Gastroesophageal sphincter (tissue), 4 donors: ENCODE measurements around the gene MARK3. TPM values are rescaled to one million over a fixed set of nuclear protein-coding genes. Genes with fewer than 3 reads are reported as not detected.
"Not testable (repeated sequence)": the region's sequence is repeated elsewhere in the genome, so short reads cannot be mapped to it uniquely, and the experiment has no call there.

Source experiments
- ATAC-seq: fragments of 150-250 bp; one replicate; pipeline ENCODE4 v1.9.1; 2016; ENCODE audit warnings: mild to moderate bottlenecking, moderate library complexity
- H3K27ac ChIP-seq, 4 donors: fragments of 200-600 bp; sonication (generic) in 3 of 4; 1 replicate in 3 of 4; 2 replicates in 1 of 4; pipeline ENCODE4 v1.5.1; 2016 to 2019
- H3K27me3 ChIP-seq: fragments of 200-600 bp; sonication (generic); one replicate; pipeline ENCODE4 v1.5.1; 2019
- H3K36me3 ChIP-seq, 2 donors: fragments of 200-600 bp; sonication (generic); one replicate each; pipeline ENCODE4 v1.5.1; 2019; ENCODE audit warnings: control low read depth in 1 of 2
- H3K4me1 ChIP-seq, 3 donors: fragments of 200-600 bp; sonication (generic); 1 replicate in 2 of 3; 2 replicates in 1 of 3; pipeline ENCODE4 v1.5.1; 2016 to 2019; ENCODE audit warnings: control low read depth in 2 of 3
- H3K4me3 ChIP-seq, 2 donors: fragments of 200-600 bp; sonication (generic); one replicate each; pipeline ENCODE4 v1.5.1; 2019; ENCODE audit warnings: mild to moderate bottlenecking in 1 of 2, moderate library complexity in 1 of 2
- H3K9me3 ChIP-seq, 3 donors: fragments of 200-600 bp; sonication (generic); one replicate each; pipeline ENCODE4 v1.5.1; 2017 to 2019; ENCODE audit warnings: control low read depth in 2 of 3
- EP300 ChIP-seq: sonication (generic); formaldehyde crosslinking; IDR thresholded peaks from one replicate; pipeline ENCODE4 v1.6.1; 2017; ENCODE audit warnings: antibody characterized with exemption, mild to moderate bottlenecking
- POLR2A ChIP-seq, 2 donors: fragments of 450-650 bp; IDR thresholded peaks; one replicate each; pipeline ENCODE4 v1.6.1; 2017; ENCODE audit warnings: antibody characterized with exemption in 2 of 2, mild to moderate bottlenecking in 2 of 2, moderate library complexity in 1 of 2
- POLR2AphosphoS5 ChIP-seq: sonication (generic); formaldehyde crosslinking; IDR thresholded peaks from one replicate; pipeline ENCODE4 v1.6.1; 2017; ENCODE audit warnings: antibody characterized with exemption
- WGBS, 2 donors: methylation state at CpG; one replicate each; pipeline ENCODE4 v1.1.5; 2018; ENCODE audit warnings: low coverage in 1 of 2; 5-methylcytosine and 5-hydroxymethylcytosine counted together
- total RNA-seq, 4 donors: library from RNA; depleted of rRNA; stranded (reverse); fragments of >200 nt; gene quantifications; one replicate each; pipeline ENCODE4 v1.1.0, GENCODE V29; 2016
- TF ChIP-seq, protein P1 (sequence below), 4 experiments: fragments of 200-600 bp in 2 of 4; fragments of 450-650 bp in 2 of 4; sonication (generic) in 1 of 4; IDR thresholded peaks; one replicate each; pipeline ENCODE4 v1.5.1; 2017 to 2019; ENCODE audit warnings: antibody characterized with exemption in 4 of 4, mild to moderate bottlenecking in 2 of 4, moderate library complexity in 2 of 4

Gene MARK3
- total RNA-seq, 4 donors from 2014 or later, result 65.1 to 127 (median 70.4) TPM

DNA sequence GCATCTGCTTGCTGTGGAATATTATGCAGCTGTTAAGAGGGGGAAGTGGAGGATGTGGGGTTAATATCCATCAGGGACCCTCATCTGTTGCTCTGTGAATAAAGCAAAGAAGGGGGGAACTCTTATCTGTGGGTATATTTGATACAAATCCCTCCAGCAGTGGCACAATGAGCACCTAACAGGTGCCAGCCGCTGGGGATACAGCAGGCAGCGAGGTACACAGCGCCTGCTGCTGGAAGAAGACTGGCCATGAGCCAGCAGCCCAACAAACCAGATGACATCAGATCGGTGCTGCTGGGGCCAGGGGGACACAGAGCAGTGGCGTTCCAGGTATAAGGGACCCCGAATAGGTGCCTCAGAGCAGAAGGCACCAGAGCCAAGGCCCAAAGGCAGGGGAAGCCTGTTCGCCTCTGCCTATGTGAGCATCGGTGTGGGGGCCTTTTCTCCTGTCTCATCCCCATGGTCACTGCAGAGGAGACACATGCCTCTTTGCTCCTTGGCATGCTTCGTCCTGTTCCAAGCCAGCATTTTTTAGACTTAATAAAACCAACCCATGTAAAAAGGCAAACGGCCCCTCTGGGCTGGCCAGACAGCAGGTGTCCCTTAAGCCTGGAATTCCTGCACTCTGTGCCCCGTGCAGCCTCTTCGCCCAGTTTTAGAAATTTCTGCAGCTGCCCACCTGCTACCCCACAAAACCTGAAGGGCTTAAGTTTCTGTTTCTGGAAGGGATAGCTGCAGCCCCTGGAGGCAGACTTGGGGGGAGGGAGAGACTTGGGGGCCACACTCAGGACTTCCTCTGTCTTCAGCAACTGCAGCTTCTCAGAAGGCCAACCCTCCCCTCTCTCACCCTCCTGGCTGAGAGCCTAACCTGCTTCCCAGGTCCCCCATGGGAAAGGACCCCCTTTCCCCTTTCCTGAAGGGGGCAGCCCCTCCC, 139.1 kb downstream of the MARK3 start:
- peaks cover 0 to 84% (median 37%) of the 10 kb centered on the region in 3 donors for H3K4me1 ChIP-seq

DNA sequence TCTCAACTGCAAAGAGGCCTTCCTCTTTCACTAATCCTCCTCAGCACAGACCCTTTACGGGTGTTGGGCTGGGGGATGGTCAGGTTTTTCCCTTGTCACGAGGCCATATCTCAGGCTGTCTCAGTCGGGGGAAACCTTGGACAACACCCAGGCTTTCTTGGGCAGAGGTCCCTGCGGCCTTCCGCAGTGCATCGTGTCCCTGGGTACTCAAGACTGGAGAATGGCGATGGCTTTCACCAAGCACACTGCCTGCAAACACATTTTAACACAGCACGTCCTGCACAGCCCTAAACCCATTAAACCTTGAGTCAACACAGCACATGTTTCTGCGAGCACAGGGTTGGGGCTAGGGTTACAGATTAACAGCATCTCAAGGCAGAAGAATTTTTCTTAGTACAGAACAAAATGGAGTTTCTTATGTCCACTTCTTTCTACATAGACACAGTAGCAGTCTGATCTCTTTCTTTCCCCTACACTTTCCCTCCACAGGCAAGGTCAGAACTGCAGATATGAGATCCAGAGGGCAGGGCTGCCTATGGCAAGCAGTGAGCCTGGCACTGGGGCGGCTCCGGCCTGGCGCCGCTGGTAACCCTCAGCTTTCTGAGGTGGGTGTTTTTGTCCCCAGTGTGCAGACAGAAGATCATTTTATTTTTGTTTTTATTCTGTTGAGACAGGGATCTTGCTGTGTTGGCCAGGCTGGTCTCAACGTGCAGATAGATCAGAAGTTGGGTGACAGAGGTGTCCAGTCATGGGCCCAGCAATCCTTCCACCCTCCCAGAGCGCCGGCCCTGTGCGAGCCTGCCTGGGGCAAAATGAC, 140.4 kb downstream of the MARK3 start:
- WGBS, 2 donors, result 60 to 83% methylated on average over 2 to 5 of the region's 17 CpGs
- not testable (repeated sequence) for ATAC-seq, H3K9me3 ChIP-seq, H3K4me3 ChIP-seq, H3K27me3 ChIP-seq, H3K36me3 ChIP-seq
- Histone ChIP-seq H3K4me1 (peaks cover 2 to 84% (median 34%) of the 10 kb centered on the region in 3 donors), H3K27ac (peak overlapping the region in 2 of 4 donors; percentile 5 to 92)

More for the DNA sequence above, 139.1 kb downstream of the MARK3 start:
- WGBS, 2 donors, result 40 to 77% methylated on average over 3 to 5 of the region's 12 CpGs
- H3K4me3 ChIP-seq, result no peak overlapping the region
- TF ChIP-seq EP300, result no peak
- TF ChIP-seq, protein P1, sequence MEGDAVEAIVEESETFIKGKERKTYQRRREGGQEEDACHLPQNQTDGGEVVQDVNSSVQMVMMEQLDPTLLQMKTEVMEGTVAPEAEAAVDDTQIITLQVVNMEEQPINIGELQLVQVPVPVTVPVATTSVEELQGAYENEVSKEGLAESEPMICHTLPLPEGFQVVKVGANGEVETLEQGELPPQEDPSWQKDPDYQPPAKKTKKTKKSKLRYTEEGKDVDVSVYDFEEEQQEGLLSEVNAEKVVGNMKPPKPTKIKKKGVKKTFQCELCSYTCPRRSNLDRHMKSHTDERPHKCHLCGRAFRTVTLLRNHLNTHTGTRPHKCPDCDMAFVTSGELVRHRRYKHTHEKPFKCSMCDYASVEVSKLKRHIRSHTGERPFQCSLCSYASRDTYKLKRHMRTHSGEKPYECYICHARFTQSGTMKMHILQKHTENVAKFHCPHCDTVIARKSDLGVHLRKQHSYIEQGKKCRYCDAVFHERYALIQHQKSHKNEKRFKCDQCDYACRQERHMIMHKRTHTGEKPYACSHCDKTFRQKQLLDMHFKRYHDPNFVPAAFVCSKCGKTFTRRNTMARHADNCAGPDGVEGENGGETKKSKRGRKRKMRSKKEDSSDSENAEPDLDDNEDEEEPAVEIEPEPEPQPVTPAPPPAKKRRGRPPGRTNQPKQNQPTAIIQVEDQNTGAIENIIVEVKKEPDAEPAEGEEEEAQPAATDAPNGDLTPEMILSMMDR (IDR thresholded peaks at IDR 0.05), result no peak
- TF ChIP-seq POLR2AphosphoS5, result no peak
- TF ChIP-seq POLR2A (IDR thresholded peaks at IDR 0.05), result no peak
- ATAC-seq, result no peak
- peak overlapping the region in 2 of 4 donors; percentile 34 to 99 for H3K27ac ChIP-seq
- peaks cover 0 to 14% of the 10 kb centered on the region in 2 donors for H3K36me3 ChIP-seq
- H3K9me3 ChIP-seq, result no peaks in the 10 kb centered on the region
- no peaks in the 10 kb centered on the region for H3K27me3 ChIP-seq

DNA sequence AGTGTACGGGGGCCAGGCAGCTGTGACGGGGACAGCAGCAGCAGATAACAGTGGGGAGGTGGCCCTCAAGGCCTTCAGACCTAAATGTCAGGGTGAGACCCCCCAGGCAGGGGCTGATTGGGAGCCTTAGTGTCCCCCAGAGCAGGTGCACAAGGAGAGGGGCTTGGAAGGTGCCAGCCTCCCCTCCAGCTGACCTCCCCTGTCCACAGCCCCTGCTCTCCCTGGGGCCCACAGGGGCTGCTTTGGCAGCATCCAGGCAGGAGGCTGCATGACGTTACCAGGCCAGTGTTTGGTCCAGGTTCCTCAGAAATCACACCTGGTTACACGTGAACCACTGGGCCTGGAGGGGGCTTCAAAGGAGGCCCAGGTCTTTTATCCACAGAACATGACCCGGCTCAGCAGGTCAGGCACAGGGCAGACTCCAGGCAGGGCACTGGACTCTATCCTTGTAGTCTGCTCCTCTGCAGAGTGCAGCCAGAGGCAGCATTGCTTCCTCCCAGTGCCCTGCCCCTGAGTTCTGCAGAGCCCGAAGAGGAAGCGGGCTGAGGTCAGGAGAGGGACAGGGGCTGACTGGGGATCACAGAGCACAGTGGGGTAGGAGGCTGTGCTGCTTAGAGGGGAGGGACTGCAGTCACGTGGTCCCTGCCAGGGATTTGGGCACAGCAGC, 141.2 kb downstream of the MARK3 start:
- Histone ChIP-seq H3K9me3 (no peaks in the 10 kb centered on the region), H3K4me1 (peaks cover 2 to 84% (median 38%) of the 10 kb centered on the region in 3 donors), H3K27ac (peak overlapping the region in 3 of 4 donors; percentile 5 to 92 (median 90)), H3K36me3 (peaks cover 0 to 14% of the 10 kb centered on the region in 2 donors), H3K4me3 (no peak overlapping the region), H3K27me3 (no peaks in the 10 kb centered on the region)
- ATAC-seq, result no peak
- TF ChIP-seq POLR2AphosphoS5, result no peak
- no peak for TF ChIP-seq EP300
- no peak for TF ChIP-seq POLR2A (IDR thresholded peaks at IDR 0.05)
- TF ChIP-seq, protein P1 (IDR thresholded peaks at IDR 0.05), result no peak
- WGBS, 2 donors, result 14 to 100% methylated on average over 1 of the region's 8 CpGs

DNA sequence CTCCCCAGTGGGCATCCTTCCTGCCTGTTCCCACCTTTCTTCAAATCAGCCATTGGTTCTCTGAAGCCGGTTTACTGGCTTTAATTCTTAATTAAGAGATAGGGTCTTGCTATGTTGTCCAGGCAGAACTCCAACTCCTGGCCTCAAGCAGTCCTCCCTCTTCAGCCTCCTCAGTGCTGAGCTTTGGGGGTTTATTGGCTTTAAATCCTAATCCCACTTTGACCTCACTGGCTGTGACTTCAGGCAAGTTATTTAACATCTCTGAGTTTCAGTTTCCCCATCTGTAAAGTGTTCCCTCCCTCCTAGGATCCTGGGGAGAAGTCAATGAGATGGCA, 141.7 kb downstream of the MARK3 start:
- no peaks in the 10 kb centered on the region for H3K27me3 ChIP-seq
- peak overlapping the region in 3 of 4 donors; percentile 90 to 92 (median 90) for H3K27ac ChIP-seq
- no peak for ATAC-seq
- H3K36me3 ChIP-seq, result peaks cover 0 to 18% of the 10 kb centered on the region in 2 donors
- H3K4me1 ChIP-seq, result peaks cover 2 to 84% (median 41%) of the 10 kb centered on the region in 3 donors
- H3K4me3 ChIP-seq, result no peak overlapping the region
- 71 to 85% methylated on average over 1 of the region's 1 CpG for WGBS, 2 donors
- TF ChIP-seq EP300, result no peak
- no peak for TF ChIP-seq POLR2AphosphoS5
- H3K9me3 ChIP-seq, result no peaks in the 10 kb centered on the region

DNA sequence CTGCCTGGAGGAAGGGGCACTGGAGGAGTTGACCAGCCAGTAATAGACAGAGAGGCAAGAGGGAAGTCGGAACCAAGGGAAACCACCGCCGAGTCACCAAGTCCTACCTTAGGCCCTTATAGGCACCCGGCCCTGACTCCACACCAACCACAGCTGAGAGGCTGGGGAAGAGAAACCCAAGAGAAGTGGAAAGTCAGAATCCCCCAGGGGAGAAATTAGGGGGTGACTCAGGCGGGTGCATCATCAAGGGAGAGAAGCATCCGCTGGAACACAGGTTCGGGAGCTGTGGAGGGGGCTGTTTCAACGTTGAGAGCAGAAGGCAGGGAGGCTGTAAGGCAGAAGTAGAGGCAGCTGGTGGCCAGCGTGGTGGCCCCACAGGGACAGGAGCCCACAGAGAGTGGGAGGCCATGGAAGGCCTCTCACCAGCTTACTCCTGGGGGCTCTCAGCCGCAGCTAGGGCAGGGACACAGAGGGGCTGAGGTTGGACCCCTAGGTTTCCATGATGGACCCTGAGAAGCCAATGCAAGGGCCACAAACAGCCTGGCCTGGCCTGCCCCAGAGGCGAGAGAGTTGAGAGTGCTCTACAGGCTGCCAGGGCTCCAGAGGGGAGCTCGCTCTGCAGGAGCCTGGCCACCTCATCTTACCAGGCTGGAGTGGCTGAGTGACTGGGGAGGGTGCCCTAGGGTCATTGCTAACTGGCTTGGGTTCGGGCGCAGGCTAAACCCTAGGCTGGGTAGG, 142.4 kb downstream of the MARK3 start:
- WGBS, 2 donors, result 73 to 80% methylated on average over 3 to 9 of the region's 14 CpGs
- H3K36me3 ChIP-seq, result peaks cover 0 to 24% of the 10 kb centered on the region in 2 donors
- no peaks in the 10 kb centered on the region for H3K9me3 ChIP-seq
- H3K4me3 ChIP-seq, result no peak overlapping the region
- H3K27ac ChIP-seq, result peak overlapping the region in 3 of 4 donors; percentile 90 to 92 (median 90)
- no peak for ATAC-seq
- TF ChIP-seq EP300, result no peak
- H3K4me1 ChIP-seq, result peaks cover 2 to 86% (median 46%) of the 10 kb centered on the region in 3 donors
- H3K27me3 ChIP-seq, result no peaks in the 10 kb centered on the region
